Measurements from ENCODE around the gene SEMA5A. TPM values are rescaled to one million over a fixed set of nuclear protein-coding genes. Genes with fewer than 3 reads are reported as not detected.

SEMA5A gene
- total and polyA plus RNA-seq, 2 donors (not counting 1 experiment from before 2014, with no cell fraction given) = not detected

DNA sequence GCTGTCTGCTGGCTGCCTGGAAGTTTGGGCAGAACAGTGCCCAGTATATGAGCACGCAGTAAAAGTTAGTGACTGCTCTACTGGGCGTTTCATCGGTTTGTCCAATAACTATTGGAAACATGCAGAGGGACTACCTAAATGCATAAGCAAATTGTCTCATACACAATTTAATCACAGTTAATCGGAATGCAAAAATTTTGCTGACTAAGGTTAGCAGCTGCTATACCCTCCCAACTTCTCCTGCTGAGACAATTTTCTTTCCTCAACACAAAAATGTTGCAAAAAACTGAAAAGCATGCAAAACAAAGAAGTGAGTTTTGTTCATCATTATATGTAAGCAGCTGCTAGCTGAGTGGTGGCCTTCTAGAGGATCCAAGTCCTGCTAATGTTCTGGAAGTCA lies 327.5 kb downstream of the SEMA5A start:
- Histone ChIP-seq H3K4me1 (ENCODE audit: control insufficient read depth in 2 of 2, insufficient read depth in 2 of 2, low read length in 2 of 2) (no peaks in the 10 kb centered on the region), H2AFZ (ENCODE audit: insufficient read depth, low read depth, low read length, poor library complexity, severe bottlenecking) (no peak overlapping the region), H4K20me1 (ENCODE audit: control insufficient read depth, insufficient read depth, low read length, poor library complexity, severe bottlenecking) (no peaks in the 10 kb centered on the region), H3K27me3 (replicated peaks in 1 of 4; ENCODE audit: control extremely low read depth in 1 of 4, control insufficient read depth in 3 of 4, insufficient read depth in 4 of 4, low read length in 3 of 4) (no peaks in the 10 kb centered on the region), H3K9me3 (ENCODE audit: control extremely low read depth in 1 of 3, control insufficient read depth in 2 of 3, insufficient read depth in 1 of 3, low read length in 2 of 3) (peaks cover 0 to 4% (median 0%) of the 10 kb centered on the region in 3 donors), H3K9ac (ENCODE audit: low read length) (no peak overlapping the region), H3K79me2 (ENCODE audit: control insufficient read depth, insufficient read depth, low read length) (no peaks in the 10 kb centered on the region), H3K4me2 (replicated peaks; ENCODE audit: low read depth, low read length, poor library complexity, severe bottlenecking) (no peak overlapping the region), H3K36me3 (replicated peaks in 1 of 2; ENCODE audit: control extremely low read depth in 1 of 2, control insufficient read depth in 1 of 2, extremely low read depth in 1 of 2, insufficient read depth in 2 of 2, low read length in 1 of 2) (no peaks in the 10 kb centered on the region), H3K4me3 (ENCODE audit: control extremely low read depth in 1 of 5, extremely low read depth in 1 of 5, insufficient read depth in 1 of 5, low read depth in 2 of 5, low read length in 4 of 5) (no peak overlapping the region), H3K27ac (ENCODE audit: low read length in 2 of 2) (no peak overlapping the region)
- ATAC-seq (ENCODE audit: low read depth) (no peak), DNase-seq (no peak)
- TF ChIP-seq, protein P1, sequence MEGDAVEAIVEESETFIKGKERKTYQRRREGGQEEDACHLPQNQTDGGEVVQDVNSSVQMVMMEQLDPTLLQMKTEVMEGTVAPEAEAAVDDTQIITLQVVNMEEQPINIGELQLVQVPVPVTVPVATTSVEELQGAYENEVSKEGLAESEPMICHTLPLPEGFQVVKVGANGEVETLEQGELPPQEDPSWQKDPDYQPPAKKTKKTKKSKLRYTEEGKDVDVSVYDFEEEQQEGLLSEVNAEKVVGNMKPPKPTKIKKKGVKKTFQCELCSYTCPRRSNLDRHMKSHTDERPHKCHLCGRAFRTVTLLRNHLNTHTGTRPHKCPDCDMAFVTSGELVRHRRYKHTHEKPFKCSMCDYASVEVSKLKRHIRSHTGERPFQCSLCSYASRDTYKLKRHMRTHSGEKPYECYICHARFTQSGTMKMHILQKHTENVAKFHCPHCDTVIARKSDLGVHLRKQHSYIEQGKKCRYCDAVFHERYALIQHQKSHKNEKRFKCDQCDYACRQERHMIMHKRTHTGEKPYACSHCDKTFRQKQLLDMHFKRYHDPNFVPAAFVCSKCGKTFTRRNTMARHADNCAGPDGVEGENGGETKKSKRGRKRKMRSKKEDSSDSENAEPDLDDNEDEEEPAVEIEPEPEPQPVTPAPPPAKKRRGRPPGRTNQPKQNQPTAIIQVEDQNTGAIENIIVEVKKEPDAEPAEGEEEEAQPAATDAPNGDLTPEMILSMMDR (IDR thresholded peaks at IDR 0.05) = no peak
- no peak for TF ChIP-seq EZH2 (IDR thresholded peaks at IDR 0.05; ENCODE audit: borderline replicate concordance, insufficient read depth, low read depth, low read length, poor library complexity, severe bottlenecking)
- H3K27me3 Mint-ChIP-seq = no peaks in the 10 kb centered on the region
- H3K27ac Mint-ChIP-seq = no peak overlapping the region
- ChIA-PET POLR2A (no interaction called here), CTCF (no interaction called here)
- no peaks in the 10 kb centered on the region for H3K9me3 Mint-ChIP-seq (ENCODE audit: insufficient read depth)
- intact Hi-C loops (cut with micrococcal nuclease) = no loop called here
- 88% methylated on average over 4 of the region's 4 CpGs for WGBS (ENCODE audit: insufficient coverage)
- no peaks in the 10 kb centered on the region for H3K4me1 Mint-ChIP-seq
- no peak overlapping the region for H3K4me3 Mint-ChIP-seq

DNA sequence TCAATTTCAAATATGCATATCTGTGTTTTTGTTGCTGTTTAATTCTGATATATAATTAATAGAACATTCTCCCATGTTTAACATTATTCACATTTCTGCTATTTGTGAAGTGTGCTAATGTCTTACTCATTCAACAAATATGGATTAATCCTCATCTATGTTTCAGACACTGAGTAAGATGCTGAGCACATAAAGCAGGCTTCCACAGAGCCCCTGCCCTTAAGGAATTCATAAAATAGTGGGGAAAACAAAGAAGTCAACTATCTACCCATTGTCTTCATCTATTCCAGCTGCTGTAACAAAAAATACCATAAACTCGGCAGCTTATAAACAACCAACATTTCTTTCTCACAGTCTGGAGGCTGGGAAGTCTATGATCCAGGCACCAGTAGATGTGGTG lies 333.3 kb downstream of the SEMA5A start:
- Mint-ChIP-seq H3K27ac (no peak overlapping the region), H3K27me3 (no peaks in the 10 kb centered on the region), H3K4me1 (no peaks in the 10 kb centered on the region), H3K9me3 (ENCODE audit: insufficient read depth) (no peaks in the 10 kb centered on the region), H3K4me3 (no peak overlapping the region)
- ChIA-PET CTCF (no interaction called here), POLR2A (no interaction called here)
- ATAC-seq (ENCODE audit: low read depth) (no peak), DNase-seq (no peak)
- no CpG with 5 or more reads among the region's 1 CpG for WGBS (ENCODE audit: insufficient coverage)
- Histone ChIP-seq H3K79me2 (ENCODE audit: control insufficient read depth, insufficient read depth, low read length) (no peaks in the 10 kb centered on the region), H4K20me1 (ENCODE audit: control insufficient read depth, insufficient read depth, low read length, poor library complexity, severe bottlenecking) (no peaks in the 10 kb centered on the region), H3K27me3 (replicated peaks in 1 of 4; ENCODE audit: control extremely low read depth in 1 of 4, control insufficient read depth in 3 of 4, insufficient read depth in 4 of 4, low read length in 3 of 4) (no peaks in the 10 kb centered on the region), H3K4me3 (ENCODE audit: control extremely low read depth in 1 of 5, extremely low read depth in 1 of 5, insufficient read depth in 1 of 5, low read depth in 2 of 5, low read length in 4 of 5) (no peak overlapping the region), H3K4me2 (replicated peaks; ENCODE audit: low read depth, low read length, poor library complexity, severe bottlenecking) (no peak overlapping the region), H3K36me3 (replicated peaks in 1 of 2; ENCODE audit: control extremely low read depth in 1 of 2, control insufficient read depth in 1 of 2, extremely low read depth in 1 of 2, insufficient read depth in 2 of 2, low read length in 1 of 2) (no peaks in the 10 kb centered on the region), H2AFZ (ENCODE audit: insufficient read depth, low read depth, low read length, poor library complexity, severe bottlenecking) (no peak overlapping the region), H3K9me3 (ENCODE audit: control extremely low read depth in 1 of 3, control insufficient read depth in 2 of 3, insufficient read depth in 1 of 3, low read length in 2 of 3) (no peaks in the 10 kb centered on the region), H3K9ac (ENCODE audit: low read length) (no peak overlapping the region), H3K27ac (ENCODE audit: low read length in 2 of 2) (no peak overlapping the region), H3K4me1 (ENCODE audit: control insufficient read depth in 2 of 2, insufficient read depth in 2 of 2, low read length in 2 of 2) (no peaks in the 10 kb centered on the region)
- intact Hi-C loops (cut with micrococcal nuclease) = no loop called here
- no peak for TF ChIP-seq EZH2 (IDR thresholded peaks at IDR 0.05; ENCODE audit: borderline replicate concordance, insufficient read depth, low read depth, low read length, poor library complexity, severe bottlenecking)
- TF ChIP-seq, protein P1 (IDR thresholded peaks at IDR 0.05) = no peak

All from B cell (primary cell).